HCT116 (cell line): ENCODE results near the gene PPIC.

Experiments
- EGR1 ChIP-seq: IDR thresholded peaks from 2 replicates; pipeline ENCODE4 v1.6.1; 2012; ENCODE audit warnings: low read depth
- ELF1 ChIP-seq: IDR thresholded peaks from 2 replicates; pipeline ENCODE4 v1.6.1; 2012; ENCODE audit warnings: low read depth, borderline replicate concordance
- EZH2 ChIP-seq: fragments of 200-600 bp; sonication (generic); IDR thresholded peaks from 2 replicates; pipeline ENCODE4 v1.6.1; 2017; ENCODE audit warnings: antibody characterized with exemption, mixed run types
- EZH2phosphoT487 ChIP-seq: fragments of 200-600 bp; IDR thresholded peaks from 2 replicates; pipeline ENCODE4 v1.6.1; 2018; ENCODE audit warnings: antibody characterized with exemption, borderline replicate concordance
- POLR2A ChIP-seq: IDR thresholded peaks from 2 replicates; pipeline ENCODE4 v1.7.0; 2011; ENCODE audit warnings: borderline replicate concordance; ENCODE audit not compliant: insufficient read depth, insufficient read length; ENCODE audit errors: extremely low read depth
- POLR2AphosphoS5 ChIP-seq: IDR thresholded peaks from 2 replicates; pipeline ENCODE4 v1.6.1; 2011; ENCODE audit warnings: mild to moderate bottlenecking, low read depth, low read length, moderate library complexity
- RAD21 ChIP-seq: IDR thresholded peaks from 2 replicates; pipeline ENCODE4 v1.6.1; 2012; ENCODE audit warnings: low read depth, mild to moderate bottlenecking
- SIN3A ChIP-seq: IDR thresholded peaks from 2 replicates; pipeline ENCODE4 v1.6.1; 2012; ENCODE audit warnings: low read depth
- TCF7L2 ChIP-seq: IDR thresholded peaks from 2 replicates; pipeline ENCODE4 v1.7.0; 2011; ENCODE audit warnings: borderline replicate concordance, inconsistent platforms; ENCODE audit not compliant: insufficient read depth, insufficient read length; ENCODE audit errors: extremely low read depth
- YY1 ChIP-seq: IDR thresholded peaks from 2 replicates; pipeline ENCODE4 v1.6.1; 2011; ENCODE audit warnings: low read length, low read depth, moderate library complexity, mild to moderate bottlenecking; ENCODE audit not compliant: insufficient replicate concordance; ENCODE audit errors: extremely low read depth
- TF ChIP-seq, protein P1 (sequence below), 3 experiments: fragments of 200-600 bp in 1 of 3; sonication (generic) in 1 of 3; IDR thresholded peaks in 2 of 3; conservative IDR thresholded peaks in 1 of 3; 2 replicates each; pipeline ENCODE4 v1.5.1; 2012 to 2017; ENCODE audit warnings: low read depth in 2 of 3, low read length in 2 of 3, antibody characterized with exemption in 1 of 3, borderline replicate concordance in 1 of 3, control low read depth in 1 of 3, mild to moderate bottlenecking in 1 of 3, mixed read lengths in 1 of 3, mixed run types in 1 of 3, moderate library complexity in 1 of 3; ENCODE audit not compliant: insufficient read depth in 1 of 3
- TF ChIP-seq, protein P2 (sequence below): IDR thresholded peaks from 2 replicates; pipeline ENCODE4 v1.6.1; 2012; ENCODE audit warnings: low read depth
- TF ChIP-seq, protein P3 (sequence below): IDR thresholded peaks from 2 replicates; pipeline ENCODE4 v1.6.1; 2012
- TF ChIP-seq, protein P4 (sequence below): IDR thresholded peaks from 2 replicates; pipeline ENCODE4 v1.6.1; 2011; ENCODE audit warnings: mild to moderate bottlenecking, low read length, moderate library complexity; ENCODE audit not compliant: insufficient replicate concordance; ENCODE audit errors: extremely low read depth

DNA sequence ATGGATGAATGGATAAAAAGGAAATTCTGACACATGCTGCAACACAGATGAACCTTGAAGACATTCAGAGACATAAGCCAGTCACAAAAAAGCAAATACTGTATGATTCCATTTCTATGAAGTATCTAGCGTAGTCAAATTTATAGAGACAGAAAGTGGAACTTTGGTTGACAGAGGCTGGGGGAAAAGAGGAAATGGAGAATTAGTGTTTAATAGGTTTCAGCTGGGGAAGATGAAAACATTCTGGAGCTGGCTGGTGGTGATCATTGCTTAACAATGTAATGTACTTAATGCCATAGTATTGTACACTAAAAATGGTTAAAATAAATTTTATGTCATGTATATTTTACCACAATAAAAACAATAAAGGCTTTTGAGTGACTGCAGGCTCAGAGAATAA, 24.2 kb downstream of the PPIC start:
- no peak for TF ChIP-seq EZH2
- TF ChIP-seq, protein P1, sequence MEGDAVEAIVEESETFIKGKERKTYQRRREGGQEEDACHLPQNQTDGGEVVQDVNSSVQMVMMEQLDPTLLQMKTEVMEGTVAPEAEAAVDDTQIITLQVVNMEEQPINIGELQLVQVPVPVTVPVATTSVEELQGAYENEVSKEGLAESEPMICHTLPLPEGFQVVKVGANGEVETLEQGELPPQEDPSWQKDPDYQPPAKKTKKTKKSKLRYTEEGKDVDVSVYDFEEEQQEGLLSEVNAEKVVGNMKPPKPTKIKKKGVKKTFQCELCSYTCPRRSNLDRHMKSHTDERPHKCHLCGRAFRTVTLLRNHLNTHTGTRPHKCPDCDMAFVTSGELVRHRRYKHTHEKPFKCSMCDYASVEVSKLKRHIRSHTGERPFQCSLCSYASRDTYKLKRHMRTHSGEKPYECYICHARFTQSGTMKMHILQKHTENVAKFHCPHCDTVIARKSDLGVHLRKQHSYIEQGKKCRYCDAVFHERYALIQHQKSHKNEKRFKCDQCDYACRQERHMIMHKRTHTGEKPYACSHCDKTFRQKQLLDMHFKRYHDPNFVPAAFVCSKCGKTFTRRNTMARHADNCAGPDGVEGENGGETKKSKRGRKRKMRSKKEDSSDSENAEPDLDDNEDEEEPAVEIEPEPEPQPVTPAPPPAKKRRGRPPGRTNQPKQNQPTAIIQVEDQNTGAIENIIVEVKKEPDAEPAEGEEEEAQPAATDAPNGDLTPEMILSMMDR (IDR thresholded peaks at IDR 0.05 in 2 of 3, conservative IDR thresholded peaks at IDR 0.05 in 1 of 3; ENCODE audit: borderline replicate concordance in 1 of 3, insufficient read depth in 1 of 3, low read depth in 2 of 3, low read length in 2 of 3) = no peak
- TF ChIP-seq EGR1 = no peak
- TF ChIP-seq YY1 = no peak
- TF ChIP-seq ELF1 = no peak
- TF ChIP-seq RAD21 = no peak
- no peak for TF ChIP-seq POLR2A
- TF ChIP-seq, protein P2, sequence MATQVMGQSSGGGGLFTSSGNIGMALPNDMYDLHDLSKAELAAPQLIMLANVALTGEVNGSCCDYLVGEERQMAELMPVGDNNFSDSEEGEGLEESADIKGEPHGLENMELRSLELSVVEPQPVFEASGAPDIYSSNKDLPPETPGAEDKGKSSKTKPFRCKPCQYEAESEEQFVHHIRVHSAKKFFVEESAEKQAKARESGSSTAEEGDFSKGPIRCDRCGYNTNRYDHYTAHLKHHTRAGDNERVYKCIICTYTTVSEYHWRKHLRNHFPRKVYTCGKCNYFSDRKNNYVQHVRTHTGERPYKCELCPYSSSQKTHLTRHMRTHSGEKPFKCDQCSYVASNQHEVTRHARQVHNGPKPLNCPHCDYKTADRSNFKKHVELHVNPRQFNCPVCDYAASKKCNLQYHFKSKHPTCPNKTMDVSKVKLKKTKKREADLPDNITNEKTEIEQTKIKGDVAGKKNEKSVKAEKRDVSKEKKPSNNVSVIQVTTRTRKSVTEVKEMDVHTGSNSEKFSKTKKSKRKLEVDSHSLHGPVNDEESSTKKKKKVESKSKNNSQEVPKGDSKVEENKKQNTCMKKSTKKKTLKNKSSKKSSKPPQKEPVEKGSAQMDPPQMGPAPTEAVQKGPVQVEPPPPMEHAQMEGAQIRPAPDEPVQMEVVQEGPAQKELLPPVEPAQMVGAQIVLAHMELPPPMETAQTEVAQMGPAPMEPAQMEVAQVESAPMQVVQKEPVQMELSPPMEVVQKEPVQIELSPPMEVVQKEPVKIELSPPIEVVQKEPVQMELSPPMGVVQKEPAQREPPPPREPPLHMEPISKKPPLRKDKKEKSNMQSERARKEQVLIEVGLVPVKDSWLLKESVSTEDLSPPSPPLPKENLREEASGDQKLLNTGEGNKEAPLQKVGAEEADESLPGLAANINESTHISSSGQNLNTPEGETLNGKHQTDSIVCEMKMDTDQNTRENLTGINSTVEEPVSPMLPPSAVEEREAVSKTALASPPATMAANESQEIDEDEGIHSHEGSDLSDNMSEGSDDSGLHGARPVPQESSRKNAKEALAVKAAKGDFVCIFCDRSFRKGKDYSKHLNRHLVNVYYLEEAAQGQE = no peak
- TF ChIP-seq, protein P3, sequence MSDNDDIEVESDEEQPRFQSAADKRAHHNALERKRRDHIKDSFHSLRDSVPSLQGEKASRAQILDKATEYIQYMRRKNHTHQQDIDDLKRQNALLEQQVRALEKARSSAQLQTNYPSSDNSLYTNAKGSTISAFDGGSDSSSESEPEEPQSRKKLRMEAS = no peak
- TF ChIP-seq POLR2AphosphoS5 = no peak
- TF ChIP-seq EZH2phosphoT487 = no peak
- no peak for TF ChIP-seq TCF7L2
- TF ChIP-seq, protein P4, sequence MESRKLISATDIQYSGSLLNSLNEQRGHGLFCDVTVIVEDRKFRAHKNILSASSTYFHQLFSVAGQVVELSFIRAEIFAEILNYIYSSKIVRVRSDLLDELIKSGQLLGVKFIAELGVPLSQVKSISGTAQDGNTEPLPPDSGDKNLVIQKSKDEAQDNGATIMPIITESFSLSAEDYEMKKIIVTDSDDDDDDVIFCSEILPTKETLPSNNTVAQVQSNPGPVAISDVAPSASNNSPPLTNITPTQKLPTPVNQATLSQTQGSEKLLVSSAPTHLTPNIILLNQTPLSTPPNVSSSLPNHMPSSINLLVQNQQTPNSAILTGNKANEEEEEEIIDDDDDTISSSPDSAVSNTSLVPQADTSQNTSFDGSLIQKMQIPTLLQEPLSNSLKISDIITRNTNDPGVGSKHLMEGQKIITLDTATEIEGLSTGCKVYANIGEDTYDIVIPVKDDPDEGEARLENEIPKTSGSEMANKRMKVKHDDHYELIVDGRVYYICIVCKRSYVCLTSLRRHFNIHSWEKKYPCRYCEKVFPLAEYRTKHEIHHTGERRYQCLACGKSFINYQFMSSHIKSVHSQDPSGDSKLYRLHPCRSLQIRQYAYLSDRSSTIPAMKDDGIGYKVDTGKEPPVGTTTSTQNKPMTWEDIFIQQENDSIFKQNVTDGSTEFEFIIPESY = no peak
- TF ChIP-seq SIN3A = no peak
